ENCODE results near the gene GNGT2.

The GNGT2 gene

GRCh38 chr17:49226771-49227435, 16.5 kb upstream of the GNGT2 start:
- no peak overlapping the region for H3K18ac ChIP-seq (ENCODE audit: low read depth in 1 of 2, low read length in 2 of 2)

GRCh38 chr17:49225554-49226236, 15.3 kb upstream of the GNGT2 start:
- H3K9ac ChIP-seq (ENCODE audit: low read length): no peak overlapping the region
- H3K36me3 ChIP-seq (ENCODE audit: control insufficient read depth in 1 of 2, insufficient read depth in 2 of 2, low read depth in 1 of 2, low read length in 2 of 2): peaks cover 0 to 2% of the 10 kb centered on the region in 2 experiments
- no peak overlapping the region for H2AFZ ChIP-seq (ENCODE audit: low read depth, low read length)
- no peaks in the 10 kb centered on the region for H3K9me3 ChIP-seq (ENCODE audit: control insufficient read depth, low read length)
- no peak overlapping the region for H3K18ac ChIP-seq (ENCODE audit: low read depth in 1 of 2, low read length in 2 of 2)
- peaks cover 50 to 77% of the 10 kb centered on the region in 2 experiments for H3K27me3 ChIP-seq (ENCODE audit: control insufficient read depth in 1 of 2, insufficient read depth in 1 of 2, low read length in 2 of 2)
- no peak overlapping the region for H2BK12ac ChIP-seq (ENCODE audit: low read length in 2 of 2)
- no peak overlapping the region for H3K4me2 ChIP-seq (ENCODE audit: low read length, poor library complexity, severe bottlenecking)
- WGBS: 90% methylated on average over 8 of the region's 8 CpGs
- H3K23ac ChIP-seq (ENCODE audit: low read length in 2 of 2): no peak overlapping the region
- H3K79me1 ChIP-seq (replicated peaks; ENCODE audit: low read length, poor library complexity, severe bottlenecking): no peaks in the 10 kb centered on the region
- no peak overlapping the region for H2BK15ac ChIP-seq (ENCODE audit: low read depth, poor library complexity, severe bottlenecking)
- no peak overlapping the region for H3K14ac ChIP-seq (ENCODE audit: low read length in 2 of 2)
- no peak overlapping the region for H2AK5ac ChIP-seq (ENCODE audit: low read length, severe bottlenecking)
- no peak overlapping the region for H4K91ac ChIP-seq (ENCODE audit: low read length)
- no peak overlapping the region for H2BK120ac ChIP-seq (ENCODE audit: low read depth, low read length)
- H3K4me3 ChIP-seq (ENCODE audit: insufficient read depth in 1 of 2, low read depth in 1 of 2, low read length in 2 of 2): no peak overlapping the region
- H3K27ac ChIP-seq (ENCODE audit: low read length, poor library complexity, severe bottlenecking): no peak overlapping the region
- no peak overlapping the region for H3K4ac ChIP-seq (ENCODE audit: low read depth in 1 of 2, low read length in 2 of 2)
- H3K4me1 ChIP-seq (ENCODE audit: control insufficient read depth, insufficient read depth, low read depth, low read length): peaks cover 26% of the 10 kb centered on the region
- no peak overlapping the region for H2BK5ac ChIP-seq (ENCODE audit: low read depth, low read length, poor library complexity, severe bottlenecking)
- no peak overlapping the region for H4K8ac ChIP-seq (ENCODE audit: low read length)
- DNase-seq: no peak

More at GRCh38 chr17:49226771-49227435, 16.5 kb upstream of the GNGT2 start:
- no peak overlapping the region for H2AFZ ChIP-seq (ENCODE audit: low read depth, low read length)
- no peak overlapping the region for H3K27ac ChIP-seq (ENCODE audit: low read length, poor library complexity, severe bottlenecking)
- H3K9me3 ChIP-seq (ENCODE audit: control insufficient read depth, low read length): no peaks in the 10 kb centered on the region
- H4K8ac ChIP-seq (ENCODE audit: low read length): no peak overlapping the region
- H3K36me3 ChIP-seq (ENCODE audit: control insufficient read depth in 1 of 2, insufficient read depth in 2 of 2, low read depth in 1 of 2, low read length in 2 of 2): peaks cover 0 to 2% of the 10 kb centered on the region in 2 experiments
- H3K4me1 ChIP-seq (ENCODE audit: control insufficient read depth, insufficient read depth, low read depth, low read length): peaks cover 30% of the 10 kb centered on the region
- H2BK15ac ChIP-seq (ENCODE audit: low read depth, poor library complexity, severe bottlenecking): no peak overlapping the region
- peaks cover 50 to 82% of the 10 kb centered on the region in 2 experiments for H3K27me3 ChIP-seq (ENCODE audit: control insufficient read depth in 1 of 2, insufficient read depth in 1 of 2, low read length in 2 of 2)
- H2BK5ac ChIP-seq (ENCODE audit: low read depth, low read length, poor library complexity, severe bottlenecking): no peak overlapping the region
- no peak overlapping the region for H3K23ac ChIP-seq (ENCODE audit: low read length in 2 of 2)
- H2BK12ac ChIP-seq (ENCODE audit: low read length in 2 of 2): no peak overlapping the region
- no peaks in the 10 kb centered on the region for H3K79me1 ChIP-seq (replicated peaks; ENCODE audit: low read length, poor library complexity, severe bottlenecking)
- H3K14ac ChIP-seq (ENCODE audit: low read length in 2 of 2): no peak overlapping the region
- no peak overlapping the region for H2BK120ac ChIP-seq (ENCODE audit: low read depth, low read length)
- H3K4me3 ChIP-seq (ENCODE audit: insufficient read depth in 1 of 2, low read depth in 1 of 2, low read length in 2 of 2): no peak overlapping the region
- no peak overlapping the region for H2AK5ac ChIP-seq (ENCODE audit: low read length, severe bottlenecking)
- no peak for DNase-seq
- 85% methylated on average over 3 of the region's 3 CpGs for WGBS
- no peak overlapping the region for H4K91ac ChIP-seq (ENCODE audit: low read length)
- no peak overlapping the region for H3K9ac ChIP-seq (ENCODE audit: low read length)
- H3K4me2 ChIP-seq (ENCODE audit: low read length, poor library complexity, severe bottlenecking): no peak overlapping the region
- no peak overlapping the region for H3K4ac ChIP-seq (ENCODE audit: low read depth in 1 of 2, low read length in 2 of 2)

- no peak overlapping the region for H3K9ac ChIP-seq (ENCODE audit: low read length)
- no peaks in the 10 kb centered on the region for H3K9me3 ChIP-seq (ENCODE audit: control insufficient read depth, low read length)
- H3K23ac ChIP-seq (ENCODE audit: low read length in 2 of 2): peak overlapping the region in 1 of 2 experiments; percentile 6
- no peak for DNase-seq
- no peak overlapping the region for H2BK15ac ChIP-seq (ENCODE audit: low read depth, poor library complexity, severe bottlenecking)
- H3K4me3 ChIP-seq (ENCODE audit: insufficient read depth in 1 of 2, low read depth in 1 of 2, low read length in 2 of 2): peak overlapping the region in 1 of 2 experiments; percentile 11
- peak overlapping the region; percentile 70 for H3K4me2 ChIP-seq (ENCODE audit: low read length, poor library complexity, severe bottlenecking)
- H4K8ac ChIP-seq (ENCODE audit: low read length): no peak overlapping the region
- peaks cover 0 to 5% of the 10 kb centered on the region in 2 experiments for H3K36me3 ChIP-seq (ENCODE audit: control insufficient read depth in 1 of 2, insufficient read depth in 2 of 2, low read depth in 1 of 2, low read length in 2 of 2)
- H2AFZ ChIP-seq (ENCODE audit: low read depth, low read length): no peak overlapping the region
- no peak overlapping the region for H3K4ac ChIP-seq (ENCODE audit: low read depth in 1 of 2, low read length in 2 of 2)
- H2BK5ac ChIP-seq (ENCODE audit: low read depth, low read length, poor library complexity, severe bottlenecking): no peak overlapping the region
- H3K27ac ChIP-seq (ENCODE audit: low read length, poor library complexity, severe bottlenecking): no peak overlapping the region
- no peaks in the 10 kb centered on the region for H3K79me1 ChIP-seq (replicated peaks; ENCODE audit: low read length, poor library complexity, severe bottlenecking)
- H3K18ac ChIP-seq (ENCODE audit: low read depth in 1 of 2, low read length in 2 of 2): no peak overlapping the region
- H3K14ac ChIP-seq (ENCODE audit: low read length in 2 of 2): no peak overlapping the region
- H2BK120ac ChIP-seq (ENCODE audit: low read depth, low read length): no peak overlapping the region
- H4K91ac ChIP-seq (ENCODE audit: low read length): no peak overlapping the region
- WGBS: 50% methylated on average over 4 of the region's 11 CpGs
- H2AK5ac ChIP-seq (ENCODE audit: low read length, severe bottlenecking): no peak overlapping the region
- no peak overlapping the region for H2BK12ac ChIP-seq (ENCODE audit: low read length in 2 of 2)
- H3K4me1 ChIP-seq (ENCODE audit: control insufficient read depth, insufficient read depth, low read depth, low read length): peaks cover 22% of the 10 kb centered on the region
- H3K27me3 ChIP-seq (ENCODE audit: control insufficient read depth in 1 of 2, insufficient read depth in 1 of 2, low read length in 2 of 2): peaks cover 50 to 81% of the 10 kb centered on the region in 2 experiments
Observed at GRCh38 chr17:49224997-49225337, 14.6 kb upstream of the GNGT2 start.

- WGBS: 6% methylated on average over 82 of the region's 95 CpGs
- Histone ChIP-seq H3K4me1 (ENCODE audit: control insufficient read depth, insufficient read depth, low read depth, low read length) (peaks cover 19% of the 10 kb centered on the region), H3K14ac (ENCODE audit: low read length in 2 of 2) (no peak overlapping the region), H3K36me3 (ENCODE audit: control insufficient read depth in 1 of 2, insufficient read depth in 2 of 2, low read depth in 1 of 2, low read length in 2 of 2) (peaks cover 0 to 11% of the 10 kb centered on the region in 2 experiments), H3K4me2 (ENCODE audit: low read length, poor library complexity, severe bottlenecking) (peak overlapping the region; percentile 70), H3K9me3 (ENCODE audit: control insufficient read depth, low read length) (no peaks in the 10 kb centered on the region), H2BK5ac (ENCODE audit: low read depth, low read length, poor library complexity, severe bottlenecking) (no peak overlapping the region), H3K4ac (ENCODE audit: low read depth in 1 of 2, low read length in 2 of 2) (no peak overlapping the region), H4K8ac (ENCODE audit: low read length) (no peak overlapping the region), H3K18ac (ENCODE audit: low read depth in 1 of 2, low read length in 2 of 2) (no peak overlapping the region), H2AFZ (ENCODE audit: low read depth, low read length) (no peak overlapping the region), H3K23ac (ENCODE audit: low read length in 2 of 2) (peak overlapping the region in 1 of 2 experiments; percentile 6), H3K79me1 (replicated peaks; ENCODE audit: low read length, poor library complexity, severe bottlenecking) (no peaks in the 10 kb centered on the region), H2BK12ac (ENCODE audit: low read length in 2 of 2) (no peak overlapping the region), H2BK120ac (ENCODE audit: low read depth, low read length) (no peak overlapping the region), H4K91ac (ENCODE audit: low read length) (no peak overlapping the region), H3K27ac (ENCODE audit: low read length, poor library complexity, severe bottlenecking) (no peak overlapping the region), H2BK15ac (ENCODE audit: low read depth, poor library complexity, severe bottlenecking) (no peak overlapping the region), H3K27me3 (ENCODE audit: control insufficient read depth in 1 of 2, insufficient read depth in 1 of 2, low read length in 2 of 2) (peaks cover 50 to 77% of the 10 kb centered on the region in 2 experiments), H3K9ac (ENCODE audit: low read length) (no peak overlapping the region), H3K4me3 (ENCODE audit: insufficient read depth in 1 of 2, low read depth in 1 of 2, low read length in 2 of 2) (peak overlapping the region in 1 of 2 experiments; percentile 11), H2AK5ac (ENCODE audit: low read length, severe bottlenecking) (no peak overlapping the region)
- DNase-seq: peak; percentile 23
Observed at GRCh38 chr17:49224198-49224996, 14.0 kb upstream of the GNGT2 start.
